HG03025 (cell line): ENCODE data around the gene C4B.
"Not testable (repeated sequence)": the region's sequence is repeated elsewhere in the genome, so short reads cannot be mapped to it uniquely, and the experiment has no call there.

Experiments
- ATAC-seq: cut with Tn5 transposase; IDR thresholded peaks from one replicate; pipeline ENCODE4 v1.9.1; 2021; ENCODE audit warnings: mild to moderate bottlenecking, moderate library complexity; ENCODE audit not compliant: unreplicated experiment, low FRiP score

C4B gene

GRCh38 chr6:31980195-31980876 lies 34.3 kb upstream of the C4B start:
- ATAC-seq = not testable (repeated sequence)

GRCh38 chr6:31980998-31981397 lies 33.6 kb upstream of the C4B start:
- ATAC-seq = not testable (repeated sequence)

GRCh38 chr6:31981744-31982143 lies 32.9 kb upstream of the C4B start, which contains the start of gene C4A:
Gene C4A (plus strand): TSS chr6:31982057. CDS start chr6:31982108, 51 bp downstream.
- not testable (repeated sequence) for ATAC-seq

- not testable (repeated sequence) for ATAC-seq
Measured at GRCh38 chr6:31989363-31989762, 25.2 kb upstream of the C4B start.

GRCh38 chr6:31994421-31994820 lies 20.2 kb upstream of the C4B start:
- not testable (repeated sequence) for ATAC-seq

GRCh38 chr6:31996385-31996784 lies 18.2 kb upstream of the C4B start:
- not testable (repeated sequence) for ATAC-seq

GRCh38 chr6:32002546-32003268 lies 11.9 kb upstream of the C4B start:
- not testable (repeated sequence) for ATAC-seq

GRCh38 chr6:32003301-32003700 lies 11.3 kb upstream of the C4B start:
- ATAC-seq = not testable (repeated sequence)

GRCh38 chr6:32004393-32004792 lies 10.2 kb upstream of the C4B start:
- ATAC-seq = not testable (repeated sequence)

GRCh38 chr6:32004864-32005537 lies 9.6 kb upstream of the C4B start:
- not testable (repeated sequence) for ATAC-seq

- ATAC-seq = not testable (repeated sequence)
Measured at GRCh38 chr6:32005538-32005880, 9.1 kb upstream of the C4B start.

- not testable (repeated sequence) for ATAC-seq
Measured at GRCh38 chr6:32005991-32006529, 8.5 kb upstream of the C4B start.

GRCh38 chr6:32007086-32007485 lies 7.5 kb upstream of the C4B start:
- ATAC-seq = not testable (repeated sequence)

- not testable (repeated sequence) for ATAC-seq
Measured at GRCh38 chr6:32008037-32008436, 6.6 kb upstream of the C4B start.

GRCh38 chr6:32008616-32009015 lies 6.0 kb upstream of the C4B start:
- ATAC-seq = not testable (repeated sequence)

GRCh38 chr6:32009537-32009936 lies 5.1 kb upstream of the C4B start:
- ATAC-seq = not testable (repeated sequence)

- not testable (repeated sequence) for ATAC-seq
Measured at GRCh38 chr6:32010856-32011530, 3.6 kb upstream of the C4B start.

GRCh38 chr6:32012941-32013617 lies 1.5 kb upstream of the C4B start:
- ATAC-seq = not testable (repeated sequence)

GRCh38 chr6:32013738-32014137 lies 857 bp upstream of the C4B start:
- not testable (repeated sequence) for ATAC-seq

GRCh38 chr6:32022100-32022499 lies 7.5 kb downstream of the C4B start:
- ATAC-seq = not testable (repeated sequence)
